Nephron (organoid): ENCODE measurements around the gene CACNA1C.

ENCODE experiments used
- H3K27ac Mint-ChIP-seq, 3 experiments: 2 replicates each; pipeline ENCODE4 v1.8.0; 2020; ENCODE audit warnings: mixed read lengths in 3 of 3, mild to moderate bottlenecking in 2 of 3, moderate library complexity in 1 of 3
- H3K27me3 Mint-ChIP-seq: 2 replicates; pipeline ENCODE4 v1.8.0; 2021; ENCODE audit warnings: low read depth, mild to moderate bottlenecking, moderate library complexity, mixed read lengths
- H3K36me3 Mint-ChIP-seq: 2 replicates; pipeline ENCODE4 v1.8.0; 2020; ENCODE audit warnings: low read depth, mixed read lengths
- H3K4me1 Mint-ChIP-seq: 2 replicates; pipeline ENCODE4 v1.8.0; 2020; ENCODE audit warnings: mixed read lengths
- H3K4me3 Mint-ChIP-seq, 3 experiments: 2 replicates each; pipeline ENCODE4 v1.8.0; 2020; ENCODE audit warnings: mild to moderate bottlenecking in 3 of 3, mixed read lengths in 3 of 3, moderate library complexity in 2 of 3
- H3K9me3 Mint-ChIP-seq: 2 replicates; pipeline ENCODE4 v1.8.0; 2020; ENCODE audit warnings: mixed read lengths
- CTCF ChIP-seq, 3 experiments: fragments of 200-600 bp; sonication (generic); IDR thresholded peaks; one replicate each; pipeline ENCODE4 v1.5.0; 2021; ENCODE audit warnings: antibody characterized with exemption in 3 of 3; ENCODE audit not compliant: unreplicated experiment in 3 of 3

Gene CACNA1C

GRCh38 chr12:2154521-2154920 is 101.7 kb downstream of the CACNA1C start:
- peak overlapping the region in 2 of 3 experiments; percentile 82 to 85 for H3K27ac Mint-ChIP-seq
- TF ChIP-seq CTCF (IDR thresholded peaks at IDR 0.05; ENCODE audit: unreplicated experiment in 3 of 3), result no peak
- H3K9me3 Mint-ChIP-seq, result no peaks in the 10 kb centered on the region
- peaks cover 12% of the 10 kb centered on the region for H3K27me3 Mint-ChIP-seq
- peaks cover 17% of the 10 kb centered on the region for H3K4me1 Mint-ChIP-seq
- H3K4me3 Mint-ChIP-seq, result no peak overlapping the region
- no peaks in the 10 kb centered on the region for H3K36me3 Mint-ChIP-seq

- Mint-ChIP-seq H3K27ac (no peak overlapping the region), H3K36me3 (no peaks in the 10 kb centered on the region), H3K4me3 (no peak overlapping the region), H3K4me1 (peaks cover 18% of the 10 kb centered on the region), H3K9me3 (no peaks in the 10 kb centered on the region), H3K27me3 (peaks cover 12% of the 10 kb centered on the region)
- no peak for TF ChIP-seq CTCF (IDR thresholded peaks at IDR 0.05; ENCODE audit: unreplicated experiment in 3 of 3)
These were observed 103.5 kb downstream of the CACNA1C start for GRCh38 chr12:2156333-2156732.

GRCh38 chr12:2160043-2160442 is 107.3 kb downstream of the CACNA1C start:
- Mint-ChIP-seq H3K27me3 (peaks cover 5% of the 10 kb centered on the region), H3K4me3 (no peak overlapping the region), H3K4me1 (peaks cover 46% of the 10 kb centered on the region), H3K27ac (peak overlapping the region in 2 of 3 experiments; percentile 12 to 33), H3K36me3 (no peaks in the 10 kb centered on the region), H3K9me3 (no peaks in the 10 kb centered on the region)
- TF ChIP-seq CTCF (IDR thresholded peaks at IDR 0.05; ENCODE audit: unreplicated experiment in 3 of 3), result no peak

GRCh38 chr12:2161473-2161872 is 108.7 kb downstream of the CACNA1C start:
- Mint-ChIP-seq H3K36me3 (peaks cover 1% of the 10 kb centered on the region), H3K27ac (peak overlapping the region; percentile 33 to 85 (median 64)), H3K4me3 (no peak overlapping the region), H3K4me1 (peaks cover 56% of the 10 kb centered on the region), H3K9me3 (peaks cover under 1% of the 10 kb centered on the region), H3K27me3 (peaks cover 6% of the 10 kb centered on the region)
- TF ChIP-seq CTCF (IDR thresholded peaks at IDR 0.05; ENCODE audit: unreplicated experiment in 3 of 3), result no peak

GRCh38 chr12:2163177-2163941 is 110.6 kb downstream of the CACNA1C start:
- no peak for TF ChIP-seq CTCF (IDR thresholded peaks at IDR 0.05; ENCODE audit: unreplicated experiment in 3 of 3)
- H3K27ac Mint-ChIP-seq, result peak overlapping the region in 2 of 3 experiments; percentile 66 to 85
- H3K9me3 Mint-ChIP-seq, result peaks cover 18% of the 10 kb centered on the region
- H3K27me3 Mint-ChIP-seq, result peaks cover 4% of the 10 kb centered on the region
- H3K36me3 Mint-ChIP-seq, result peaks cover 13% of the 10 kb centered on the region
- peak overlapping the region in 1 of 3 experiments; percentile 10 for H3K4me3 Mint-ChIP-seq
- peaks cover 51% of the 10 kb centered on the region for H3K4me1 Mint-ChIP-seq

GRCh38 chr12:2165021-2165420 is 112.2 kb downstream of the CACNA1C start:
- peaks cover 4% of the 10 kb centered on the region for H3K27me3 Mint-ChIP-seq
- TF ChIP-seq CTCF (IDR thresholded peaks at IDR 0.05; ENCODE audit: unreplicated experiment in 3 of 3), result no peak
- peaks cover 51% of the 10 kb centered on the region for H3K4me1 Mint-ChIP-seq
- no peak overlapping the region for H3K4me3 Mint-ChIP-seq
- peak overlapping the region; percentile 59 to 85 (median 66) for H3K27ac Mint-ChIP-seq
- H3K36me3 Mint-ChIP-seq, result peaks cover 14% of the 10 kb centered on the region
- H3K9me3 Mint-ChIP-seq, result peaks cover 18% of the 10 kb centered on the region
